Parathyroid adenoma (tissue), 2 donors: ENCODE measurements around the gene PREP.

Experiments used
- H2AFZ ChIP-seq: fragments of 300-600 bp; sonication (generic); one replicate; pipeline ENCODE4 v1.7.0; 2017; ENCODE audit warnings: antibody characterized with exemption, mild to moderate bottlenecking
- H3K27ac ChIP-seq: fragments of 300-600 bp; sonication (generic); one replicate; pipeline ENCODE4 v1.7.0; 2017
- H3K27me3 ChIP-seq: fragments of 300-600 bp; sonication (generic); one replicate; pipeline ENCODE4 v1.7.0; 2017; ENCODE audit warnings: low read length; ENCODE audit not compliant: control insufficient read depth, insufficient read depth
- H3K36me3 ChIP-seq: fragments of 300-600 bp; sonication (generic); one replicate; pipeline ENCODE4 v1.7.0; 2017; ENCODE audit warnings: low read length; ENCODE audit not compliant: control insufficient read depth, insufficient read depth
- H3K4me1 ChIP-seq: fragments of 300-600 bp; sonication (generic); one replicate; pipeline ENCODE4 v1.7.0; 2017; ENCODE audit warnings: control low read depth
- H3K4me2 ChIP-seq: fragments of 300-600 bp; sonication (generic); one replicate; pipeline ENCODE4 v1.7.0; 2017; ENCODE audit warnings: low read length
- H3K4me3 ChIP-seq: fragments of 300-600 bp; sonication (generic); one replicate; pipeline ENCODE4 v1.7.0; 2017; ENCODE audit warnings: low read depth, low read length
- H3K79me2 ChIP-seq: fragments of 300-600 bp; sonication (generic); one replicate; pipeline ENCODE4 v1.7.0; 2017; ENCODE audit warnings: control low read depth
- H3K9ac ChIP-seq: fragments of 300-600 bp; sonication (generic); one replicate; pipeline ENCODE4 v1.7.0; 2017; ENCODE audit warnings: mild to moderate bottlenecking
- H3K9me3 ChIP-seq: fragments of 300-600 bp; sonication (generic); one replicate; pipeline ENCODE4 v1.7.0; 2017; ENCODE audit warnings: low read length; ENCODE audit not compliant: control insufficient read depth
- CTCF ChIP-seq: fragments of 300-600 bp; sonication (generic); IDR thresholded peaks from one replicate; pipeline ENCODE4 v1.7.0; 2017; ENCODE audit warnings: antibody characterized with exemption, mild to moderate bottlenecking
- donor health status: primary hyperparathyroidism.

The PREP gene

GRCh38 chr6:105257340-105257739 lies 145.5 kb downstream of the PREP start:
- Histone ChIP-seq H3K36me3 (no peaks in the 10 kb centered on the region), H3K4me3 (no peak overlapping the region), H3K79me2 (no peaks in the 10 kb centered on the region), H3K4me1 (peaks cover 12% of the 10 kb centered on the region), H3K9ac (no peak overlapping the region), H2AFZ (no peak overlapping the region), H3K27me3 (no peaks in the 10 kb centered on the region), H3K4me2 (no peak overlapping the region), H3K27ac (no peak overlapping the region), H3K9me3 (no peaks in the 10 kb centered on the region)
- TF ChIP-seq CTCF = no peak

GRCh38 chr6:105256619-105257018 lies 146.3 kb downstream of the PREP start:
- H2AFZ ChIP-seq = no peak overlapping the region
- no peak overlapping the region for H3K9ac ChIP-seq
- H3K27ac ChIP-seq = no peak overlapping the region
- no peaks in the 10 kb centered on the region for H3K27me3 ChIP-seq
- H3K9me3 ChIP-seq = no peaks in the 10 kb centered on the region
- no peak overlapping the region for H3K4me3 ChIP-seq
- no peak for TF ChIP-seq CTCF
- H3K36me3 ChIP-seq = no peaks in the 10 kb centered on the region
- H3K4me1 ChIP-seq = peaks cover 12% of the 10 kb centered on the region
- no peaks in the 10 kb centered on the region for H3K79me2 ChIP-seq
- H3K4me2 ChIP-seq = no peak overlapping the region

GRCh38 chr6:105253787-105254186 lies 149.1 kb downstream of the PREP start:
- Histone ChIP-seq H3K9me3 (no peaks in the 10 kb centered on the region), H3K36me3 (no peaks in the 10 kb centered on the region), H3K4me3 (no peak overlapping the region), H3K4me1 (peaks cover 12% of the 10 kb centered on the region), H3K4me2 (no peak overlapping the region), H2AFZ (no peak overlapping the region), H3K9ac (no peak overlapping the region), H3K27me3 (no peaks in the 10 kb centered on the region), H3K79me2 (no peaks in the 10 kb centered on the region), H3K27ac (no peak overlapping the region)
- no peak for TF ChIP-seq CTCF

GRCh38 chr6:105251689-105252088 lies 151.2 kb downstream of the PREP start:
- no peak overlapping the region for H3K27ac ChIP-seq
- no peak overlapping the region for H3K4me3 ChIP-seq
- H3K36me3 ChIP-seq = no peaks in the 10 kb centered on the region
- no peak overlapping the region for H3K4me2 ChIP-seq
- no peak overlapping the region for H3K9ac ChIP-seq
- peaks cover 2% of the 10 kb centered on the region for H3K4me1 ChIP-seq
- H3K27me3 ChIP-seq = no peaks in the 10 kb centered on the region
- no peaks in the 10 kb centered on the region for H3K79me2 ChIP-seq
- no peak overlapping the region for H2AFZ ChIP-seq
- no peaks in the 10 kb centered on the region for H3K9me3 ChIP-seq
- TF ChIP-seq CTCF = no peak

- no peaks in the 10 kb centered on the region for H3K27me3 ChIP-seq
- H3K4me1 ChIP-seq = no peaks in the 10 kb centered on the region
- no peaks in the 10 kb centered on the region for H3K9me3 ChIP-seq
- no peak overlapping the region for H3K4me3 ChIP-seq
- no peak overlapping the region for H3K27ac ChIP-seq
- no peaks in the 10 kb centered on the region for H3K79me2 ChIP-seq
- H3K36me3 ChIP-seq = no peaks in the 10 kb centered on the region
- TF ChIP-seq CTCF = no peak
- H3K4me2 ChIP-seq = no peak overlapping the region
- H3K9ac ChIP-seq = no peak overlapping the region
- H2AFZ ChIP-seq = no peak overlapping the region
These were observed 152.3 kb downstream of the PREP start for GRCh38 chr6:105250533-105250932.
